Mammary epithelial cell (primary cell): ENCODE results near the gene TMEM41A.

Experiments
- CTCF ChIP-seq, 2 donors: IDR thresholded peaks in 1 of 2; conservative IDR thresholded peaks in 1 of 2; 2 replicates each; pipeline ENCODE4 v1.5.1; 2011 to 2012; ENCODE audit warnings: inconsistent platforms in 2 of 2, low read length in 2 of 2, mild to moderate bottlenecking in 2 of 2, control low read depth in 1 of 2, low read depth in 1 of 2; ENCODE audit not compliant: insufficient read depth in 1 of 2; ENCODE audit errors: extremely low read depth in 1 of 2
- EZH2 ChIP-seq: IDR thresholded peaks from 2 replicates; pipeline ENCODE4 v1.6.1; 2012; ENCODE audit warnings: low read length, inconsistent platforms, borderline replicate concordance

- no peak for TF ChIP-seq CTCF (conservative IDR thresholded peaks at IDR 0.05 in 1 of 2, IDR thresholded peaks at IDR 0.05 in 1 of 2; ENCODE audit: extremely low read depth in 1 of 2, insufficient read depth in 1 of 2, low read depth in 1 of 2, low read length in 2 of 2)
- no peak for TF ChIP-seq EZH2
These were observed 41.1 kb upstream of the TMEM41A start for GRCh38 chr3:185539934-185540333.
